BJ (cell line): ENCODE measurements around the gene RAN. TPM values are rescaled to one million over a fixed set of nuclear protein-coding genes. Genes with fewer than 3 reads are reported as not detected.

Experiments used
- CTCF ChIA-PET: fragments of 350-600 bp; formaldehyde crosslinking; extraction: SDS; loops from one replicate; lab custom pipeline; 2021; ENCODE audit warnings: antibody characterized with exemption, inconsistent platforms; lab: Yijun Ruan, JAX
- POLR2A ChIA-PET: fragments of 300-600 bp; sonication (Branson Sonifier 250); formaldehyde crosslinking; extraction: SDS; loops from one replicate; lab custom pipeline; 2021; ENCODE audit warnings: antibody characterized with exemption; lab: Charles Lee
- DNase-seq: peaks from one replicate; pipeline ENCODE4 v3.0.0-alpha.2; 2011; ENCODE audit warnings: low read depth
- H3K27me3 ChIP-seq: 2 replicates; pipeline ENCODE4 v1.6.0; 2011; ENCODE audit warnings: low read length; ENCODE audit not compliant: control insufficient read depth, insufficient read depth
- H3K36me3 ChIP-seq: 2 replicates; pipeline ENCODE4 v1.5.1; 2011; ENCODE audit warnings: low read length; ENCODE audit not compliant: control insufficient read depth, insufficient read depth
- H3K4me3 ChIP-seq: 2 replicates; pipeline ENCODE4 v1.5.1; 2011; ENCODE audit warnings: low read depth, mild to moderate bottlenecking, control low read depth, low read length
- CTCF ChIP-seq: IDR thresholded peaks from 2 replicates; pipeline ENCODE4 v1.5.1; 2011; ENCODE audit warnings: low read depth, mild to moderate bottlenecking, control low read depth, inconsistent platforms, low read length, moderate library complexity; ENCODE audit not compliant: insufficient read depth
- polyA plus RNA-seq: library from polyadenylated mRNA; depleted of rRNA; stranded (reverse); fragments of >200 nt; gene quantifications from 2 replicates; pipeline ENCODE4 v1.2.3, GENCODE V29; 2011

Gene RAN
- polyA plus RNA-seq, 1 experiment: 1,011 TPM

DNA sequence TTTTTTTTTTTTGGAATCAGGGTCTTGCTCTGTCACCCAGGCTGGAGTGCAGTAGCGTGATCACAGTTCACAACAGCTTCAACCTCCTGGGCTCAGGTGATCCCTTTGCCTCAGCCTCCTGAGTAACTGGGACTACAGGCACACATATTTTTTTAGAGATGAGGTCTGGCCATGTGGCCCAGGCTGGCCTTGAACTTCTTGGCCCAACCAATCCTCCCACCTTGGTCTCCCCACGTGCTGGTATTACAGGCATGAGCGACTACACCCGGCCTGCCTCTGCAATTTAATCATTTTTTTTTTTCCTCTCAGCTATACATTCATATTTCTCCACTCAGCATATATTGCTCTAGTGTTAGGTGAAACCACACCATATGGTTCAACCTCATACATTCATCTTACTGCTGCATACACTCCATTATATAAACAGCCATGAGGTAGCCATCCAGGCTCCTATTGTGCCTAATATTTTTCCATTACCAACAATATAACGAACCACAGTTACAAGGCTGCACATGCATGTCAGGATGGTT lies 39.9 kb upstream of the RAN start:
- CTCF ChIA-PET: interaction anchor here (1.0 to 1.5 kb wide), 2 partner anchors 12 to 39 kb away, joined by 3 to 6 read pairs; no protein-coding TSS in a partner anchor
- H3K27me3 ChIP-seq: no peaks in the 10 kb centered on the region
- POLR2A ChIA-PET: no interaction called here
- no peak overlapping the region for H3K4me3 ChIP-seq
- H3K36me3 ChIP-seq: peaks cover 2% of the 10 kb centered on the region; the same call in 1 of the 2 replicates
- DNase-seq: no peak
- no peak for TF ChIP-seq CTCF

- CTCF ChIA-PET: interaction anchor here (0.6 to 2.1 kb wide), 5 partner anchors 9 to 38 kb away, joined by 3 to 6 read pairs (median 3); no protein-coding TSS in a partner anchor
- POLR2A ChIA-PET: no interaction called here
- no peak for TF ChIP-seq CTCF
- no peak overlapping the region for H3K4me3 ChIP-seq
- peak; percentile 31 for DNase-seq
- no peaks in the 10 kb centered on the region for H3K27me3 ChIP-seq
- peaks cover 2% of the 10 kb centered on the region; the same call in 1 of the 2 replicates for H3K36me3 ChIP-seq
Observed at GRCh38 chr12:130832561-130833209, 39.2 kb upstream of the RAN start.

- no peak for DNase-seq
- Histone ChIP-seq H3K36me3 (peaks cover 2% of the 10 kb centered on the region; the same call in 1 of the 2 replicates), H3K4me3 (no peak overlapping the region), H3K27me3 (no peaks in the 10 kb centered on the region)
- no peak for TF ChIP-seq CTCF
- ChIA-PET POLR2A (no interaction called here), CTCF (interaction anchor here (0.7 to 2.1 kb wide), 2 partner anchors 15 to 77 kb away, joined by 3 to 4 read pairs; no protein-coding TSS in a partner anchor)
Observed at GRCh38 chr12:130835011-130835410, 36.9 kb upstream of the RAN start.

- Histone ChIP-seq H3K4me3 (no peak overlapping the region), H3K27me3 (no peaks in the 10 kb centered on the region), H3K36me3 (peaks cover 2% of the 10 kb centered on the region; the same call in 1 of the 2 replicates)
- POLR2A ChIA-PET: no interaction called here
- TF ChIP-seq CTCF: no peak
- DNase-seq: no peak
- CTCF ChIA-PET: interaction anchor here (0.7 kb wide), 1 partner anchor 76 kb away, joined by 3 read pairs; no protein-coding TSS in a partner anchor
Observed at GRCh38 chr12:130835436-130835835, 36.4 kb upstream of the RAN start.

- H3K36me3 ChIP-seq: peaks cover 2% of the 10 kb centered on the region; the same call in 1 of the 2 replicates
- peak overlapping the region; percentile 92 for H3K4me3 ChIP-seq
- DNase-seq: no peak
- no peak for TF ChIP-seq CTCF
- POLR2A ChIA-PET: no interaction called here
- H3K27me3 ChIP-seq: no peaks in the 10 kb centered on the region
- CTCF ChIA-PET: interaction anchor here (1.1 to 2.2 kb wide), 3 partner anchors 12 to 33 kb away, joined by 3 to 10 read pairs (median 6); no protein-coding TSS in a partner anchor
Observed at GRCh38 chr12:130838284-130838950, 33.4 kb upstream of the RAN start.
